ENCODE results near the gene TCF3.

The TCF3 gene

DNA sequence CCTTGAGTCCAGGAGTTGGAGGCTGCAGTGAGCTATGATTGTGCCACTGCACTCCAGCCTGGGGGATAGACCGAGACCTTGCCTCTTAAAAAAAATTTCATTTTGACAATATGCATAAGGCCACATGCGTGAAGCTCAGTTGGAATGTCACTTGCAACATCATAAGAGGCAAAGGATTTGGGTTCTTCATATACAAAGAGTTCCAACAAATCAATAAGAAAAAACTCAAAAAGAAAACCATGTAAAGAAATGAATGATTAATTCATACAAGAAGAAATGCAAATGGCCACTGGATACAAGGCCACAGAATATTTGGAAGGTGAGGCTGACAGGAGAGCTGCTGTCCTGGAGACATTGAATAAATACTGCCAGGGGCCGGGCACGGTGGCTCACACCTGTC lies 9.6 kb upstream of the TCF3 start:
- no peak overlapping the region for H3K4me3 ChIP-seq (ENCODE audit: low read length)
- DNase-seq (ENCODE audit: low read depth): no peak
- TF ChIP-seq, protein P1, sequence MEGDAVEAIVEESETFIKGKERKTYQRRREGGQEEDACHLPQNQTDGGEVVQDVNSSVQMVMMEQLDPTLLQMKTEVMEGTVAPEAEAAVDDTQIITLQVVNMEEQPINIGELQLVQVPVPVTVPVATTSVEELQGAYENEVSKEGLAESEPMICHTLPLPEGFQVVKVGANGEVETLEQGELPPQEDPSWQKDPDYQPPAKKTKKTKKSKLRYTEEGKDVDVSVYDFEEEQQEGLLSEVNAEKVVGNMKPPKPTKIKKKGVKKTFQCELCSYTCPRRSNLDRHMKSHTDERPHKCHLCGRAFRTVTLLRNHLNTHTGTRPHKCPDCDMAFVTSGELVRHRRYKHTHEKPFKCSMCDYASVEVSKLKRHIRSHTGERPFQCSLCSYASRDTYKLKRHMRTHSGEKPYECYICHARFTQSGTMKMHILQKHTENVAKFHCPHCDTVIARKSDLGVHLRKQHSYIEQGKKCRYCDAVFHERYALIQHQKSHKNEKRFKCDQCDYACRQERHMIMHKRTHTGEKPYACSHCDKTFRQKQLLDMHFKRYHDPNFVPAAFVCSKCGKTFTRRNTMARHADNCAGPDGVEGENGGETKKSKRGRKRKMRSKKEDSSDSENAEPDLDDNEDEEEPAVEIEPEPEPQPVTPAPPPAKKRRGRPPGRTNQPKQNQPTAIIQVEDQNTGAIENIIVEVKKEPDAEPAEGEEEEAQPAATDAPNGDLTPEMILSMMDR (IDR thresholded peaks at IDR 0.05; ENCODE audit: insufficient read depth, low read depth, low read length, missing control alignments): no peak

DNA sequence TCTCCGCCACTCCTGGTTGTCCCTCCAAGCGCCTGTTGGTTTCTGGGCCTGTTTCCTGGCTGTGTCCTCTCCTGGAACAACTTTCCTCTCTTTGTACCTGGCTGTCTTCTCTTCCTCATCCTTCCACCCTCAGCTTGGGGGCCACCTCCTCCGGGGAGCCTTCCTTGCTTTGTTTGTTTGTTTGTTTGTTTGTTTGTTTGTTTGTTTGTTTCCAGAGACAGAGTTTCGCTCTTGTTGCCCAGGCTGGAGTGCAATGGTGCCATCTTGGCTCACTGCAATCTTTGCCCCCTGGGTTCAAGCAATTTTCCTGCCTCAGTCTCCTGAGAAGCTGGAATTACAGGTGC lies 6.6 kb upstream of the TCF3 start:
- no peak overlapping the region for H3K4me3 ChIP-seq (ENCODE audit: low read length)
- DNase-seq (ENCODE audit: low read depth): no peak
- TF ChIP-seq, protein P1 (IDR thresholded peaks at IDR 0.05; ENCODE audit: insufficient read depth, low read depth, low read length, missing control alignments): no peak

DNA sequence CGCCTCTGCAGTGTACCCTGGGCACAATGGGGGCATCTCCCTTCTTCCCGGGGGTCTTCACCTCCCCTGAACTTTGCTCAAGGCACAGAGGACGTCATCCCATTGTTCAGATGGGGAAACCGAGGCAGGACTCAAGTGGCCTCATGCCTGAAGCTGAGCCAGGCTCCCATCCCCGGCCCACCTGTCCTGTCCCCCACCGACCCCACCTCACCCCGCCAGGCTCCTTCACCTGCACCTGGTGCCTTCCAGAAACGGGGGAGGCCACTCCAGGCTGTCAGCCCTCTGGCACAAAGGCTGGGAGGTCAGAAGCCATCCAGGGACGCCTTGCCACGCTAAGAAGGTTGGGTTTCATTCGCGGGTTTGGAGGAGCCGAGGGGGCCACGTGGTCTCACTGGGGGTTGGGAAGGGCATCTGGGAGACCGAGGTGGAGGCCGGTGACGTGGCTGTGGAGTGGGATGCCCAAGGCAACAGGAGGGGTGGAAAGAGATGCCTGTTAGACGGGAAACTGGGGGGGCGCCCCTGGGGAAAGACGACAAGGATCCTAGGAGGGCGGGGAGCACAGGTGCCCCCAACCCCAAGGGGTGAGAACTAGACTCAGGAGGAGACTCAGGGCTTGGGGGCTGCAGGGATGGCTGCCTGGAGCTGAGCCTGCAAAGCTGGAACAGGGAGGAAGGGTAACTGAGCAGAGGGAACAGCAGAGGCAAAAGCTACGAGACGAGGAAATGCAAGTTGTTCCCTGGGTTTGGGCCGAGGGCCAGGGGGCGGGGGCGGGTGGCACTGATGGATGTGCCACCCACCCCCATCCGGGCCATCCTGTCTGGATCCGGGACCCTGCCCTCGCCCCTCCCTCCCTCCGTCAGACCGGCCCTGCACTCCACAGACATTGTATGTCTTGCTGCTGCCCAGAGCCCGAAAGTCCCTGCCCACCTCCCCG lies 6.0 kb upstream of the TCF3 start:
- DNase-seq (ENCODE audit: low read depth): no peak
- TF ChIP-seq, protein P1 (IDR thresholded peaks at IDR 0.05; ENCODE audit: insufficient read depth, low read depth, low read length, missing control alignments): no peak
- no peak overlapping the region for H3K4me3 ChIP-seq (ENCODE audit: low read length)

DNA sequence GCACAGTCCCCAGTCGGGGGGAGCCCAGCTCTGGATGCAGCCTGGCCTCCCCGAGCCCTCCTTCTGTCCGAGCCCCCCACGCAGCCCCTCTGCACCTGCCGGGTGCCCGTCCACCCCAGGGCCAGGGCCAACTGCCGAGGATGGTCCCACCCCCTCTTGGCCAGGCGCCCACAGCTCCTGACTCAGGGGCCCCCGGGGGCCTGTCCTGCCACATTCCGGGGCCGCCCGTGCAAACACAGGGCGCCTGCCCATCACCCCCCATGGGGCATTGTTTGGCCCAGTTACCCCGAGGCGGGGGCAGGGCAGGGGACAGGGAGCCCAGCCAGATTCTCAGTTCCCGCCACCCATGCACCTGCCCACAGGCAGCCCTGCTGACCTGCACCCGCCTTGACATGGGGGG lies 5.3 kb upstream of the TCF3 start:
- TF ChIP-seq, protein P1 (IDR thresholded peaks at IDR 0.05; ENCODE audit: insufficient read depth, low read depth, low read length, missing control alignments): no peak
- DNase-seq (ENCODE audit: low read depth): peak; percentile 54
- H3K4me3 ChIP-seq (ENCODE audit: low read length): no peak overlapping the region

DNA sequence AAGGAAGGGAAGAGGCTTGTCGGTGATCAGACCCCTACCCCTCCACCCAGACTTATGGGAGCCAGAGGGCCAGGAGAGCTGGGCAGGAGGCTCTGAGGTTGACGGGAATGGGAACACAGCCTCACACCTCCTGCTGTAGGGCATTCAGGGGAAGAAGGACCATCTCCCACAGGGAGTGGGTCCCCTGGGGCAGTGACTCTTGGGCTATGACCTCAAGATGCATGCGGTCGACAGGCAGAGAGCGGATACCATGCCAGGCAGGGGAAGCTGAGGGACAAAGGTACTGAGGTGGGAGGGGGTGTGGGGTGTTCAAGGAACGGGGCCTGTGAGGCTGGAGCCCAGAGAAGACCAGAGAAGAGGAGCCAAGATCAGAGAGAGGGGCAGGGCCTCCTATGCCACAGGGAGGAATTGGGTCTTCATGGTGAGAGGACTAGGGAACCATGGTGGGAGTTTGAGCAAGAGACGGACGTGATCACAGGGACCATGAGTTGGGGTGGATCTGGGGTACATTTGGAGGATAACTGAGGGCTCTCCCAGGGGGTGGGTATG lies 4.6 kb upstream of the TCF3 start:
- H3K4me3 ChIP-seq (ENCODE audit: low read length): no peak overlapping the region
- TF ChIP-seq, protein P1 (IDR thresholded peaks at IDR 0.05; ENCODE audit: insufficient read depth, low read depth, low read length, missing control alignments): no peak
- DNase-seq (ENCODE audit: low read depth): no peak

DNA sequence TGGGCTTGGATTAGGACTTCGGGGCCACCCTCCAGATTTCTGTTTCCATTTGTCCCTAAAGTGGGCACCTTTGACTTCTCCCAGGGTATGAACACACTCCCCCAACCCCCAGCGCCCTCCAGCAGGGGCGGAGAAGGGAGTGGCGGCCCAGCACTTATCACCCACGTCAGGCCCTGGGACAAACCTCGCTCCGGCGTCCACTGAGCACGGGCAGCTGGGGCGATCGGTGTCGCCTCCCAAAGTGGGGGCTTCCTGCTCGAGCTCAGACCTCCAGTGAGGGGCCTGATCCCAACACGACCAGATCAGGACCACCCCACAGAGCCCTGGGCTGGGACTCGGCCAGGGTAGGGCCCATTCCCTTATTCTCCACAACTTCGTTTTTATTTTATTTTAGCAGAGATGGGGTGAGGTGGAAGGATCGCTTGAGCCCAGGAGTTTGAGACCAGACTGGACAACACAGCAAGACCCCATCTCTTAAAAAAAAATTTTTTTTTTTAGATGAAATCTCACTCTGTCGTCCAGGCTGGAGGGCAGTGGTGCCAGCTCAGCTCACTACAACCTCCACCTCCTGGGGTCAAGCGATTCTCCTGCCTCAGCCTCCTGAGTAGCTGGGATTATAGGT lies 3.7 kb upstream of the TCF3 start:
- H3K4me3 ChIP-seq (ENCODE audit: low read length): no peak overlapping the region
- DNase-seq (ENCODE audit: low read depth): no peak
- TF ChIP-seq, protein P1 (IDR thresholded peaks at IDR 0.05; ENCODE audit: insufficient read depth, low read depth, low read length, missing control alignments): no peak
